Measurements from ENCODE around the gene TRIAP1.

The TRIAP1 gene

GRCh38 chr12:120428597-120429229, 17.5 kb downstream of the TRIAP1 start:
- peaks cover 2% of the 10 kb centered on the region for H3K27me3 Mint-ChIP-seq
- H3K36me3 Mint-ChIP-seq (ENCODE audit: low read depth) = no peaks in the 10 kb centered on the region
- DNase-seq = no peak
- H3K27ac Mint-ChIP-seq = no peak overlapping the region
- peaks cover 10% of the 10 kb centered on the region for H3K4me1 Mint-ChIP-seq (ENCODE audit: low read depth)
- no peaks in the 10 kb centered on the region for H3K9me3 Mint-ChIP-seq
- no peak overlapping the region for H3K4me3 Mint-ChIP-seq

- Mint-ChIP-seq H3K4me3 (no peak overlapping the region), H3K27me3 (peaks cover 2% of the 10 kb centered on the region), H3K9me3 (no peaks in the 10 kb centered on the region), H3K27ac (no peak overlapping the region), H3K36me3 (ENCODE audit: low read depth) (no peaks in the 10 kb centered on the region), H3K4me1 (ENCODE audit: low read depth) (peaks cover 3% of the 10 kb centered on the region)
- DNase-seq = no peak
Observed at GRCh38 chr12:120425797-120426196, 20.4 kb downstream of the TRIAP1 start.

- Mint-ChIP-seq H3K4me3 (no peak overlapping the region), H3K9me3 (no peaks in the 10 kb centered on the region), H3K36me3 (ENCODE audit: low read depth) (no peaks in the 10 kb centered on the region), H3K27me3 (no peaks in the 10 kb centered on the region), H3K27ac (no peak overlapping the region), H3K4me1 (ENCODE audit: low read depth) (no peaks in the 10 kb centered on the region)
- no peak for DNase-seq
Observed at GRCh38 chr12:120422892-120423456, 23.2 kb downstream of the TRIAP1 start.

- no peak overlapping the region for H3K27ac Mint-ChIP-seq
- H3K4me3 Mint-ChIP-seq = no peak overlapping the region
- H3K27me3 Mint-ChIP-seq = peaks cover 2% of the 10 kb centered on the region
- H3K36me3 Mint-ChIP-seq (ENCODE audit: low read depth) = no peaks in the 10 kb centered on the region
- no peaks in the 10 kb centered on the region for H3K4me1 Mint-ChIP-seq (ENCODE audit: low read depth)
- no peaks in the 10 kb centered on the region for H3K9me3 Mint-ChIP-seq
- DNase-seq = no peak
Observed at GRCh38 chr12:120421701-120422100, 24.5 kb downstream of the TRIAP1 start.

- no peaks in the 10 kb centered on the region for H3K36me3 Mint-ChIP-seq (ENCODE audit: low read depth)
- no peak overlapping the region for H3K27ac Mint-ChIP-seq
- DNase-seq = no peak
- peaks cover 3% of the 10 kb centered on the region for H3K27me3 Mint-ChIP-seq
- H3K4me1 Mint-ChIP-seq (ENCODE audit: low read depth) = no peaks in the 10 kb centered on the region
- H3K9me3 Mint-ChIP-seq = no peaks in the 10 kb centered on the region
- no peak overlapping the region for H3K4me3 Mint-ChIP-seq
Observed at GRCh38 chr12:120417917-120418580, 28.1 kb downstream of the TRIAP1 start.

- Mint-ChIP-seq H3K27ac (no peak overlapping the region), H3K4me3 (no peak overlapping the region), H3K4me1 (ENCODE audit: low read depth) (no peaks in the 10 kb centered on the region)
Observed at GRCh38 chr12:120416490-120417216, 29.5 kb downstream of the TRIAP1 start.

GRCh38 chr12:120413901-120414695, 32.1 kb downstream of the TRIAP1 start:
- no peak overlapping the region for H3K4me3 Mint-ChIP-seq
- H3K27me3 Mint-ChIP-seq = peaks cover 3% of the 10 kb centered on the region
- no peaks in the 10 kb centered on the region for H3K36me3 Mint-ChIP-seq (ENCODE audit: low read depth)
- no peak overlapping the region for H3K27ac Mint-ChIP-seq
- no peaks in the 10 kb centered on the region for H3K4me1 Mint-ChIP-seq (ENCODE audit: low read depth)
- no peaks in the 10 kb centered on the region for H3K9me3 Mint-ChIP-seq
- no peak for DNase-seq

More at GRCh38 chr12:120416490-120417216, 29.5 kb downstream of the TRIAP1 start:
- peaks cover 3% of the 10 kb centered on the region for H3K27me3 Mint-ChIP-seq
- no peak for DNase-seq
- no peaks in the 10 kb centered on the region for H3K9me3 Mint-ChIP-seq
- no peaks in the 10 kb centered on the region for H3K36me3 Mint-ChIP-seq (ENCODE audit: low read depth)

GRCh38 chr12:120412421-120412820, 33.8 kb downstream of the TRIAP1 start:
- H3K27me3 Mint-ChIP-seq = peaks cover 3% of the 10 kb centered on the region
- H3K36me3 Mint-ChIP-seq (ENCODE audit: low read depth) = no peaks in the 10 kb centered on the region
- no peaks in the 10 kb centered on the region for H3K4me1 Mint-ChIP-seq (ENCODE audit: low read depth)
- no peak overlapping the region for H3K27ac Mint-ChIP-seq
- DNase-seq = no peak
- no peaks in the 10 kb centered on the region for H3K9me3 Mint-ChIP-seq
- H3K4me3 Mint-ChIP-seq = no peak overlapping the region

GRCh38 chr12:120408771-120409170, 37.4 kb downstream of the TRIAP1 start:
- H3K27me3 Mint-ChIP-seq = peaks cover 1% of the 10 kb centered on the region
- no peak overlapping the region for H3K27ac Mint-ChIP-seq
- no peaks in the 10 kb centered on the region for H3K4me1 Mint-ChIP-seq (ENCODE audit: low read depth)
- DNase-seq = no peak
- no peaks in the 10 kb centered on the region for H3K9me3 Mint-ChIP-seq
- no peak overlapping the region for H3K4me3 Mint-ChIP-seq
- H3K36me3 Mint-ChIP-seq (ENCODE audit: low read depth) = no peaks in the 10 kb centered on the region

GRCh38 chr12:120406553-120406952, 39.6 kb downstream of the TRIAP1 start:
- Mint-ChIP-seq H3K9me3 (no peaks in the 10 kb centered on the region), H3K27me3 (peaks cover 5% of the 10 kb centered on the region), H3K4me3 (no peak overlapping the region), H3K36me3 (ENCODE audit: low read depth) (no peaks in the 10 kb centered on the region), H3K4me1 (ENCODE audit: low read depth) (no peaks in the 10 kb centered on the region), H3K27ac (no peak overlapping the region)
- no peak for DNase-seq

GRCh38 chr12:120406069-120406468, 40.1 kb downstream of the TRIAP1 start:
- Mint-ChIP-seq H3K36me3 (ENCODE audit: low read depth) (no peaks in the 10 kb centered on the region), H3K4me1 (ENCODE audit: low read depth) (no peaks in the 10 kb centered on the region), H3K4me3 (no peak overlapping the region), H3K27me3 (peaks cover 5% of the 10 kb centered on the region), H3K27ac (no peak overlapping the region), H3K9me3 (no peaks in the 10 kb centered on the region)
- DNase-seq = no peak

GRCh38 chr12:120404271-120404670, 41.9 kb downstream of the TRIAP1 start:
- no peak for DNase-seq
- Mint-ChIP-seq H3K27ac (no peak overlapping the region), H3K4me3 (no peak overlapping the region), H3K4me1 (ENCODE audit: low read depth) (peaks cover 4% of the 10 kb centered on the region), H3K27me3 (peaks cover 9% of the 10 kb centered on the region), H3K36me3 (ENCODE audit: low read depth) (no peaks in the 10 kb centered on the region), H3K9me3 (no peaks in the 10 kb centered on the region)

- Mint-ChIP-seq H3K9me3 (no peaks in the 10 kb centered on the region), H3K27me3 (peaks cover 9% of the 10 kb centered on the region), H3K4me3 (no peak overlapping the region), H3K36me3 (ENCODE audit: low read depth) (no peaks in the 10 kb centered on the region), H3K4me1 (ENCODE audit: low read depth) (peaks cover 4% of the 10 kb centered on the region), H3K27ac (no peak overlapping the region)
- no peak for DNase-seq
Observed at GRCh38 chr12:120403869-120404268, 42.3 kb downstream of the TRIAP1 start.

- peaks cover 13% of the 10 kb centered on the region for H3K27me3 Mint-ChIP-seq
- H3K36me3 Mint-ChIP-seq (ENCODE audit: low read depth) = no peaks in the 10 kb centered on the region
- H3K4me1 Mint-ChIP-seq (ENCODE audit: low read depth) = peaks cover 4% of the 10 kb centered on the region
- H3K4me3 Mint-ChIP-seq = no peak overlapping the region
- no peak for DNase-seq
- no peak overlapping the region for H3K27ac Mint-ChIP-seq
- no peaks in the 10 kb centered on the region for H3K9me3 Mint-ChIP-seq
Observed at GRCh38 chr12:120402217-120402616, 44.0 kb downstream of the TRIAP1 start.

Measured in activated T-cell treated with anti-CD3 and anti-CD28 coated beads, Interleukin-2, amount 50 U/mL, for 24 hours (primary cell).